RWPE2 (cell line): ENCODE results near the gene PPARGC1A.

ENCODE experiments used
- ATAC-seq: fragments of 200-7000 bp; cut with Tn5 transposase; 3 replicates; pipeline ENCODE4 v1.9.1; 2021; ENCODE audit warnings: low read depth
- DNase-seq: peaks from one replicate; pipeline ENCODE4 v3.0.0-alpha.2; 2020; ENCODE audit warnings: low spot score
- H3K27ac ChIP-seq: fragments of 450-650 bp; 2 replicates; pipeline ENCODE4 v1.5.1; 2017; ENCODE audit warnings: mild to moderate bottlenecking; ENCODE audit not compliant: poor library complexity, severe bottlenecking
- H3K27me3 ChIP-seq: fragments of 250-450 bp; sonication (Bioruptor Pico); 2 replicates; pipeline ENCODE4 v1.5.1; 2021; ENCODE audit warnings: mild to moderate bottlenecking, moderate library complexity; ENCODE audit not compliant: insufficient read depth, poor library complexity, severe bottlenecking
- H3K36me3 ChIP-seq: fragments of 250-450 bp; sonication (Bioruptor Pico); 2 replicates; pipeline ENCODE4 v1.5.1; 2020; ENCODE audit warnings: low read depth, mild to moderate bottlenecking, moderate library complexity
- H3K4me1 ChIP-seq: fragments of 250-450 bp; sonication (Bioruptor Pico); 2 replicates; pipeline ENCODE4 v1.5.1; 2021; ENCODE audit warnings: mild to moderate bottlenecking, moderate library complexity; ENCODE audit not compliant: insufficient read depth, poor library complexity, severe bottlenecking
- H3K4me3 ChIP-seq: fragments of 250-450 bp; sonication (Bioruptor Pico); 2 replicates; pipeline ENCODE4 v1.5.1; 2021; ENCODE audit warnings: mild to moderate bottlenecking, moderate library complexity; ENCODE audit not compliant: severe bottlenecking
- H3K9me3 ChIP-seq: fragments of 250-450 bp; sonication (Bioruptor Pico); 2 replicates; pipeline ENCODE4 v1.5.1; 2021; ENCODE audit warnings: mild to moderate bottlenecking, moderate library complexity; ENCODE audit not compliant: severe bottlenecking
- CTCF ChIP-seq: fragments of 450-650 bp; IDR thresholded peaks from one replicate; pipeline ENCODE4 v1.5.1; 2017; ENCODE audit warnings: mild to moderate bottlenecking, moderate library complexity; ENCODE audit not compliant: poor library complexity, severe bottlenecking

Gene PPARGC1A

GRCh38 chr4:23891064-23891421 lies 1.2 kb upstream of the PPARGC1A start:
- H3K9me3 ChIP-seq = no peaks in the 10 kb centered on the region
- H3K36me3 ChIP-seq = no peaks in the 10 kb centered on the region
- H3K27ac ChIP-seq = no peak overlapping the region
- DNase-seq (no peak), ATAC-seq (no peak)
- no peaks in the 10 kb centered on the region for H3K4me1 ChIP-seq
- H3K4me3 ChIP-seq = no peak overlapping the region
- no peak for TF ChIP-seq CTCF
- H3K27me3 ChIP-seq = peaks cover 23% of the 10 kb centered on the region

GRCh38 chr4:23890369-23891063 lies 669 bp upstream of the PPARGC1A start:
- Histone ChIP-seq H3K27me3 (peaks cover 23% of the 10 kb centered on the region), H3K36me3 (no peaks in the 10 kb centered on the region), H3K27ac (no peak overlapping the region), H3K4me3 (no peak overlapping the region), H3K9me3 (no peaks in the 10 kb centered on the region), H3K4me1 (no peaks in the 10 kb centered on the region)
- TF ChIP-seq CTCF = no peak
- DNase-seq = no peak
- ATAC-seq = 0 out of 3 replicates have a peak, but pooled peaks have one; percentile 10

GRCh38 chr4:23889391-23889790 lies 456 bp downstream of the PPARGC1A start:
- TF ChIP-seq CTCF = no peak
- Histone ChIP-seq H3K4me1 (no peaks in the 10 kb centered on the region), H3K36me3 (no peaks in the 10 kb centered on the region), H3K27me3 (peaks cover 23% of the 10 kb centered on the region), H3K4me3 (no peak overlapping the region), H3K27ac (no peak overlapping the region), H3K9me3 (no peaks in the 10 kb centered on the region)
- ATAC-seq (no peak), DNase-seq (no peak)

- H3K27ac ChIP-seq = no peak overlapping the region
- no peak overlapping the region for H3K4me3 ChIP-seq
- no peak for DNase-seq
- no peak for TF ChIP-seq CTCF
- peaks cover 23% of the 10 kb centered on the region for H3K27me3 ChIP-seq
- no peaks in the 10 kb centered on the region for H3K9me3 ChIP-seq
- H3K4me1 ChIP-seq = no peaks in the 10 kb centered on the region
- peak; percentile 66 for ATAC-seq
- H3K36me3 ChIP-seq = no peaks in the 10 kb centered on the region
Observed at GRCh38 chr4:23888421-23889319, 1.2 kb downstream of the PPARGC1A start.

GRCh38 chr4:23887989-23888388 lies 1.9 kb downstream of the PPARGC1A start:
- no peak for ATAC-seq
- no peak for TF ChIP-seq CTCF
- H3K36me3 ChIP-seq = no peaks in the 10 kb centered on the region
- H3K9me3 ChIP-seq = no peaks in the 10 kb centered on the region
- H3K4me1 ChIP-seq = no peaks in the 10 kb centered on the region
- no peak overlapping the region for H3K4me3 ChIP-seq
- no peak for DNase-seq
- H3K27me3 ChIP-seq = peaks cover 23% of the 10 kb centered on the region
- no peak overlapping the region for H3K27ac ChIP-seq
